Kidney (tissue), 14 donors: ENCODE results near the gene UBAC2. TPM values are rescaled to one million over a fixed set of nuclear protein-coding genes. Genes with fewer than 3 reads are reported as not detected.
A peak's percentile ranks its signal among the peaks of the same experiment; 100 is the strongest.

Source experiments
- DNase-seq, 5 donors: peaks; one replicate each; pipeline ENCODE4 v3.0.0-alpha.2; 2013 to 2020
- FAIRE-seq: peaks from 2 replicates; lab custom pipeline; 2012; peaks lifted over from hg19 to GRCh38; lab: Jason Lieb, UNC
- H3K27ac ChIP-seq, 2 donors: one replicate each; pipeline ENCODE4 v1.7.0; 2013; ENCODE audit warnings: low read depth in 2 of 2, low read length in 2 of 2, inconsistent platforms in 1 of 2
- H3K27me3 ChIP-seq: one replicate; pipeline ENCODE4 v1.7.1; 2013; ENCODE audit warnings: low read length, inconsistent platforms; ENCODE audit not compliant: control insufficient read depth, insufficient read depth
- H3K36me3 ChIP-seq, 3 donors: one replicate each; pipeline versions ENCODE4 v1.7.0 to v1.7.1; 2013; ENCODE audit warnings: low read length in 3 of 3, control low read depth in 1 of 3, inconsistent platforms in 1 of 3; ENCODE audit not compliant: insufficient read depth in 3 of 3, control insufficient read depth in 2 of 3
- H3K4me1 ChIP-seq, 3 donors: one replicate each; pipeline versions ENCODE4 v1.7.0 to v1.7.1; 2013; ENCODE audit warnings: low read length in 3 of 3, inconsistent platforms in 1 of 3, low read depth in 1 of 3; ENCODE audit not compliant: control insufficient read depth in 2 of 3, insufficient read depth in 2 of 3
- H3K4me3 ChIP-seq, 3 donors: one replicate each; pipeline versions ENCODE4 v1.7.0 to v1.8.1; 2013; ENCODE audit warnings: low read length in 3 of 3, control low read depth in 1 of 3, inconsistent platforms in 1 of 3
- H3K9ac ChIP-seq, 3 donors: one replicate each; pipeline versions ENCODE4 v1.7.0 to v1.7.1; 2013; ENCODE audit warnings: low read length in 3 of 3, control low read depth in 1 of 3, inconsistent platforms in 1 of 3
- H3K9me3 ChIP-seq, 3 donors: one replicate each; pipeline versions ENCODE4 v1.7.0 to v1.7.1; 2013; ENCODE audit warnings: low read length in 3 of 3, control low read depth in 1 of 3, inconsistent platforms in 1 of 3; ENCODE audit not compliant: control insufficient read depth in 2 of 3, insufficient read depth in 1 of 3
- CTCF ChIP-seq: IDR thresholded peaks from 3 replicates; pipeline ENCODE4 v1.5.1; 2012; ENCODE audit warnings: mild to moderate bottlenecking, moderate library complexity, borderline replicate concordance; ENCODE audit not compliant: insufficient read depth; ENCODE audit errors: extremely low read depth
- intact Hi-C: fragments of 100-400 bp; cut with DNase I; formaldehyde crosslinking; loops from one replicate; pipeline ENCODE4 v1.11.1; 2022
- polyA plus RNA-seq: library from polyadenylated mRNA; stranded (reverse); fragments of 350-450 nt; fragmentation: Illumina TruSeq; extraction: RNeasy Lipid Tissue Mini Kit (QIAGEN cat#74804); gene quantifications from one replicate; pipeline ENCODE4 v1.2.3, GENCODE V29; 2014; ENCODE audit warnings: low read depth, low replicate concordance; ENCODE audit not compliant: insufficient read depth
- total RNA-seq: library from RNA; stranded (reverse); fragmentation: NEBNext Ultra II Directional; extraction: Animal tissue kit (Norgen Biotek cat#: 25700); gene quantifications from one replicate; pipeline ENCODE4 v1.2.1, GENCODE V29; 2021
- donor health status: control.
- donor health status: control.
- donor health status: control.
- donor health status: control.
- donor health status: control.
- donor health status: DM: yes; HTN: yes; CAD: no.
- donor health status: Normal renal cell carcinoma (clear cell type).

The UBAC2 gene
- total and polyA plus RNA-seq, 2 donors from 2014 or later, result 61.8 to 77.5 TPM

- no peak for TF ChIP-seq CTCF
- DNase-seq (peak in 3 of 5 donors; percentile 8 to 31 (median 13)), FAIRE-seq (no peak)
- intact Hi-C loops, result no loop called here
- Histone ChIP-seq H3K36me3 (no peaks in the 10 kb centered on the region), H3K4me1 (peaks cover 0 to 2% (median 0%) of the 10 kb centered on the region in 3 donors), H3K27me3 (no peaks in the 10 kb centered on the region), H3K4me3 (no peak overlapping the region), H3K27ac (no peak overlapping the region), H3K9me3 (no peaks in the 10 kb centered on the region), H3K9ac (no peak overlapping the region)
Observed at GRCh38 chr13:99191336-99191899, 9.2 kb upstream of the UBAC2 start.

- DNase-seq, result peak in 4 of 5 donors; percentile 67 to 77 (median 72)
- Histone ChIP-seq H3K9ac (no peak overlapping the region), H3K9me3 (no peaks in the 10 kb centered on the region), H3K4me3 (no peak overlapping the region), H3K4me1 (peaks cover 0 to 3% (median 2%) of the 10 kb centered on the region in 3 donors), H3K36me3 (no peaks in the 10 kb centered on the region), H3K27me3 (no peaks in the 10 kb centered on the region), H3K27ac (no peak overlapping the region)
- intact Hi-C loops, result no loop called here
- no peak for FAIRE-seq
- TF ChIP-seq CTCF, result no peak
Observed at GRCh38 chr13:99191900-99192399, 8.7 kb upstream of the UBAC2 start.

GRCh38 chr13:99192480-99192879, 8.2 kb upstream of the UBAC2 start:
- peaks cover 0 to 3% (median 3%) of the 10 kb centered on the region in 3 donors for H3K4me1 ChIP-seq
- no peak overlapping the region for H3K4me3 ChIP-seq
- no peak overlapping the region for H3K27ac ChIP-seq
- DNase-seq (peak in 1 of 5 donors; percentile 7), FAIRE-seq (no peak)
- H3K27me3 ChIP-seq, result no peaks in the 10 kb centered on the region
- intact Hi-C loops, result no loop called here
- no peaks in the 10 kb centered on the region for H3K9me3 ChIP-seq
- H3K9ac ChIP-seq, result no peak overlapping the region
- H3K36me3 ChIP-seq, result no peaks in the 10 kb centered on the region
- no peak for TF ChIP-seq CTCF
